ENCODE results near the gene PIK3C2B.

PIK3C2B gene

GRCh38 chr1:204448344-204448964, 46.2 kb downstream of the PIK3C2B start:
- in situ Hi-C loops (cut with HindIII; ENCODE audit: low sequenced_read_pairs), result loop anchor here (10.0 kb wide), 1 partner anchor 56 kb away; no protein-coding TSS in a partner anchor

- in situ Hi-C loops (cut with HindIII; ENCODE audit: low sequenced_read_pairs), result loop anchor here (10.0 kb wide), 1 partner anchor 57 kb away; no protein-coding TSS in a partner anchor
These were observed 46.9 kb downstream of the PIK3C2B start for GRCh38 chr1:204447736-204448135.

- in situ Hi-C loops (cut with HindIII; ENCODE audit: low sequenced_read_pairs), result loop anchor here (10.0 kb wide), 1 partner anchor 58 kb away; no protein-coding TSS in a partner anchor
These were observed 47.4 kb downstream of the PIK3C2B start for GRCh38 chr1:204447190-204447589.

DNA sequence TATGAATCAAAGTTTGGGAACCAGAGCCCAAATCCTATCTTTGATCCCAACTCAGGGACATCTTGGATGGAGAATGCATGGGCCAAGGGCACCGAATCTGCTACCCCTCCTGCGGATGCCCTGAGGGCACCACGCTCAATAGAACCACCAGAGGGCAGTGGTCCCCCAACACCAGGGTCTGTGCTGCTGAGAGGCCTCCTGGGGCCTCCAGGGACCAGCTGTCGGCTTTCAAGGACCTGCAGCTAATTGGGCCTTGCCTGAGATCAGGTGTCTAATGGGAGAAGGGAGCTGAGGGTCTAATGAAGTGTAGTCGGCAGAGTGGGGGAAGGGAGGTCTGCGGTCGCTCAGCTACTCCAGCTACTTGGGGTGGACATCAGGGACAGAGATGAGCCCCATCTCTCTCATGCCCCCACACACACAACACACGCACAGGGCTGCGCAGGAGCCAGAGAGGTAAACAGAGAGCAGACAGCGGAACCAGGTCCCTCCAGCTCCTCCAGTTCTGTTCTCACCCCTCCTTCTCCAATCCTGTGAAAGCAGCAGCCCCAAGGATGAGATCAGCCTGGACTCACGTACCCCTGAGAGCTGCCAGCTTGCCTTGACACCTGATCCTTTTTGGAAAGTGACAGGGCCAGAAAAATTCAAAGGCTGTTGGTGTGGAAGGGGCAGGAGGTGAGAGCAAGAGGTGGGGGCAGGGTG, 48.0 kb downstream of the PIK3C2B start:
- in situ Hi-C loops (cut with HindIII; ENCODE audit: low sequenced_read_pairs), result loop anchor here (10.0 kb wide), 1 partner anchor 58 kb away; no protein-coding TSS in a partner anchor

GRCh38 chr1:204445860-204446412, 48.7 kb downstream of the PIK3C2B start:
- in situ Hi-C loops (cut with HindIII; ENCODE audit: low sequenced_read_pairs), result loop anchor here (10.0 kb wide), 1 partner anchor 59 kb away; no protein-coding TSS in a partner anchor

All from DLD1 (cell line).